Measurements from ENCODE around the gene NTF3.

Gene NTF3

DNA sequence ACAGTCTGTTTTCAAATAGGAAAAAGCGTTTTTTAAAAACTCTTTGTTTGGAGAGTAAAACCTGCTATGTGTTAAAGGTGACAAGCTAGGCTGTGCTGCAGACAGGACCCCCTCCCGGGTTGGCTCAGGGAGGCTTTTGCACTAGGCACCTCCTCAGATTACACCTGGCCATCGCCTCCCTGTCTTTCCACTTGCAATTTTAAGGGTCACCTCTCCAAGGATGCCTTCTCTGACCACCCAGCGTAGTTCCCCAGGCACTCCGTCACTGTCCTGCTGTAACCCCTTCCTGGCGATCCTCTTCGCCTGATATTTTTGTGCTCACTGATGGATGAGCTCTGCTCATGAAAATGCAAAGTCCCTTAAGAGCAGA lies 80.7 kb downstream of the NTF3 start:
- H3K27me3 ChIP-seq (ENCODE audit: control insufficient read depth, insufficient read depth, low read length) = no peaks in the 10 kb centered on the region
- H3K9me3 ChIP-seq (ENCODE audit: control insufficient read depth, insufficient read depth, low read length) = no peaks in the 10 kb centered on the region
- H3K9ac ChIP-seq (ENCODE audit: low read depth, low read length) = no peak overlapping the region
- no peaks in the 10 kb centered on the region for H3K36me3 ChIP-seq (ENCODE audit: control insufficient read depth, insufficient read depth, low read length)
- H3K4me3 ChIP-seq (ENCODE audit: low read depth, low read length) = no peak overlapping the region
- peaks cover 16% of the 10 kb centered on the region for H3K4me1 ChIP-seq (ENCODE audit: control insufficient read depth, insufficient read depth, low read length)
- no peak overlapping the region for H3K27ac ChIP-seq (ENCODE audit: low read depth, low read length)

DNA sequence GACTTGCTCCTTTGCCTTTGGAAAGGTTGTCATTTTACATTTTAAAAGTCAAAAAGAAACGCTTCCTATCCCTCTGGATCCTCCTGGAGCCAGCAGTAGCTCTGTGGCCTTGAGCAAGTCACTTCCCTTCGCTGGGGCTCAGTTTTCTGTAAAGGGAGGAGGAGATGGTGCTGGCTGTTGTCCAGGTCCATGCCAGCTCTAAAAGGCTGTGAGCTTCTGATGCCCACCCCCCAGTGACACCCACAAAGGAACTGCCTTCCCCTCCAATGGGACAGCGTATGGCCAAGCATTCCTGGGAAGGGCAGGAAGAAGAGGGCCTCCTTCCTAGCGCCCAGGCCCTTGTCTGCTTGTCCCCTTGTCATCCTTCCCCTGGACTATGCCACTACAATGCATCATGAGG lies 81.5 kb downstream of the NTF3 start:
- Histone ChIP-seq H3K9me3 (ENCODE audit: control insufficient read depth, insufficient read depth, low read length) (no peaks in the 10 kb centered on the region), H3K27me3 (ENCODE audit: control insufficient read depth, insufficient read depth, low read length) (no peaks in the 10 kb centered on the region), H3K4me3 (ENCODE audit: low read depth, low read length) (no peak overlapping the region), H3K27ac (ENCODE audit: low read depth, low read length) (no peak overlapping the region), H3K9ac (ENCODE audit: low read depth, low read length) (no peak overlapping the region), H3K4me1 (ENCODE audit: control insufficient read depth, insufficient read depth, low read length) (peaks cover 20% of the 10 kb centered on the region), H3K36me3 (ENCODE audit: control insufficient read depth, insufficient read depth, low read length) (no peaks in the 10 kb centered on the region)

- no peak overlapping the region for H3K27ac ChIP-seq (ENCODE audit: low read depth, low read length)
- H3K9me3 ChIP-seq (ENCODE audit: control insufficient read depth, insufficient read depth, low read length) = no peaks in the 10 kb centered on the region
- no peaks in the 10 kb centered on the region for H3K27me3 ChIP-seq (ENCODE audit: control insufficient read depth, insufficient read depth, low read length)
- peaks cover 26% of the 10 kb centered on the region for H3K4me1 ChIP-seq (ENCODE audit: control insufficient read depth, insufficient read depth, low read length)
- no peak overlapping the region for H3K9ac ChIP-seq (ENCODE audit: low read depth, low read length)
- H3K4me3 ChIP-seq (ENCODE audit: low read depth, low read length) = no peak overlapping the region
- no peaks in the 10 kb centered on the region for H3K36me3 ChIP-seq (ENCODE audit: control insufficient read depth, insufficient read depth, low read length)
Measured at GRCh38 chr12:5514016-5514415, 82.1 kb downstream of the NTF3 start.

DNA sequence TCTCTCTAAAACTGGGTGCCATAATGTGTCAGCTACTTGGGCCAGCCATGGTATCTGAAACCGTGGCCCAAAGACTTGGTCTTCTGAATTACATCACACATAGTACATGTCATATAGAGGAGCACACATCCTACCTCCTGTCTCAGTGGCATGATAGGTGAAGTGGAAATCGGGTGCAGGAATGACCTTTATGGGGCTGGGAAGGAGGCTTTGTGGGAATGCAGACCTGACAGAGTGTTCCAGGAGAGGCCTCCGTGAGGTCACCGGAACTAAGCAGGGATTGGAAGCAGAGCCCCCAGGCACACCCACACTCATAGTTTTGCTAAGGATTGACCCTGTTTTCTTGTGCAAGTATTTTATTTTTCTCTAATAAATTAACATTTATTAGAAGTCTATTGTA lies 82.6 kb downstream of the NTF3 start:
- Histone ChIP-seq H3K4me1 (ENCODE audit: control insufficient read depth, insufficient read depth, low read length) (peaks cover 28% of the 10 kb centered on the region), H3K9me3 (ENCODE audit: control insufficient read depth, insufficient read depth, low read length) (no peaks in the 10 kb centered on the region), H3K9ac (ENCODE audit: low read depth, low read length) (no peak overlapping the region), H3K27ac (ENCODE audit: low read depth, low read length) (no peak overlapping the region), H3K4me3 (ENCODE audit: low read depth, low read length) (no peak overlapping the region), H3K27me3 (ENCODE audit: control insufficient read depth, insufficient read depth, low read length) (no peaks in the 10 kb centered on the region), H3K36me3 (ENCODE audit: control insufficient read depth, insufficient read depth, low read length) (no peaks in the 10 kb centered on the region)

- no peaks in the 10 kb centered on the region for H3K9me3 ChIP-seq (ENCODE audit: control insufficient read depth, insufficient read depth, low read length)
- no peaks in the 10 kb centered on the region for H3K27me3 ChIP-seq (ENCODE audit: control insufficient read depth, insufficient read depth, low read length)
- no peak overlapping the region for H3K4me3 ChIP-seq (ENCODE audit: low read depth, low read length)
- no peaks in the 10 kb centered on the region for H3K36me3 ChIP-seq (ENCODE audit: control insufficient read depth, insufficient read depth, low read length)
- H3K9ac ChIP-seq (ENCODE audit: low read depth, low read length) = no peak overlapping the region
- no peak overlapping the region for H3K27ac ChIP-seq (ENCODE audit: low read depth, low read length)
- peaks cover 28% of the 10 kb centered on the region for H3K4me1 ChIP-seq (ENCODE audit: control insufficient read depth, insufficient read depth, low read length)
Measured at GRCh38 chr12:5515458-5515857, 83.5 kb downstream of the NTF3 start.

DNA sequence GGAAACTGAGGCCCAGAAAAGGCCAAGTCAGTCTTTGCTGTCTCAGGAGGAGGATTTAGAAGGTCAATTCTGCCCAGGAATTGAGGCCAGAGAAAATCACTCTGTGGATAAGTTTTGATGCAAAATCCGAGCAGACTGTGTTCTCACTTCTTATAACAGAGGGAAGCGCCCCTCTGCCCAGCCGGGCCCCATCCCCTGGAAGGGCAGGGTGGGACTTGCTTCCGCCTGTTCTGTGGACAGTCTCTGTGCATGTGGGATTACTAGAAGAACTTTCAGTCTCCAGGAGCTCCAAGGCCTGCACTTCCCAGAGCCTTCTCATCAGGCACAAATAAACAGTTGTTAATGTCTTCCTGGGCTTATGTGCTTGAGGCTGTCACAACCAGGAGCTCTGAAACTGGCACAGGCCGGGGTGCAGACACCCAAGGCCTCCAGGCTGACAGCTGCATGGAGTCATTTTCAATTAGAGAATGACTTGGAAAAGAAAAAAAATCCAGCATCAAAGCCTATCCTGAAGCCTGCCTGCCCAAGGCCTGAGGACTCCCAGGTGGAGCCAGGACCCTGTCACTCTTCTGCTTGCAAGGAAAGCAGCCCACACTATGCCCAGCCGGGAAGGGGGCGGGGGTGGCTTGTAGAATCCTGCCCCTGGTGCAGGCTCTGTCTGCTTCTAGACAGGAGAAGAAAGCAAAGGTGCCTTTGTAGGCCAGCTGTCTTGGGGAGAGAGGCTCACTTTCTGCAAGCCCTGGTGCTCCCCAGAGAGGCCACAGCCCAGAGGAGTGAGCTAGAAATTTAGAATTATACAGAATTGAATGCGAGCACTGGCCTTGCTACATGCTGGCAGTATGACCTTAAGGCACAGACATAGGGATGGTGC lies 84.7 kb downstream of the NTF3 start:
- Histone ChIP-seq H3K4me1 (ENCODE audit: control insufficient read depth, insufficient read depth, low read length) (peaks cover 28% of the 10 kb centered on the region), H3K4me3 (ENCODE audit: low read depth, low read length) (no peak overlapping the region), H3K9ac (ENCODE audit: low read depth, low read length) (no peak overlapping the region), H3K27me3 (ENCODE audit: control insufficient read depth, insufficient read depth, low read length) (no peaks in the 10 kb centered on the region), H3K36me3 (ENCODE audit: control insufficient read depth, insufficient read depth, low read length) (no peaks in the 10 kb centered on the region), H3K27ac (ENCODE audit: low read depth, low read length) (no peak overlapping the region), H3K9me3 (ENCODE audit: control insufficient read depth, insufficient read depth, low read length) (no peaks in the 10 kb centered on the region)

- H3K4me3 ChIP-seq (ENCODE audit: low read depth, low read length) = no peak overlapping the region
- no peaks in the 10 kb centered on the region for H3K9me3 ChIP-seq (ENCODE audit: control insufficient read depth, insufficient read depth, low read length)
- H3K27me3 ChIP-seq (ENCODE audit: control insufficient read depth, insufficient read depth, low read length) = no peaks in the 10 kb centered on the region
- H3K4me1 ChIP-seq (ENCODE audit: control insufficient read depth, insufficient read depth, low read length) = peaks cover 21% of the 10 kb centered on the region
- H3K9ac ChIP-seq (ENCODE audit: low read depth, low read length) = no peak overlapping the region
- H3K36me3 ChIP-seq (ENCODE audit: control insufficient read depth, insufficient read depth, low read length) = no peaks in the 10 kb centered on the region
- no peak overlapping the region for H3K27ac ChIP-seq (ENCODE audit: low read depth, low read length)
Measured at GRCh38 chr12:5518584-5519365, 86.9 kb downstream of the NTF3 start.

DNA sequence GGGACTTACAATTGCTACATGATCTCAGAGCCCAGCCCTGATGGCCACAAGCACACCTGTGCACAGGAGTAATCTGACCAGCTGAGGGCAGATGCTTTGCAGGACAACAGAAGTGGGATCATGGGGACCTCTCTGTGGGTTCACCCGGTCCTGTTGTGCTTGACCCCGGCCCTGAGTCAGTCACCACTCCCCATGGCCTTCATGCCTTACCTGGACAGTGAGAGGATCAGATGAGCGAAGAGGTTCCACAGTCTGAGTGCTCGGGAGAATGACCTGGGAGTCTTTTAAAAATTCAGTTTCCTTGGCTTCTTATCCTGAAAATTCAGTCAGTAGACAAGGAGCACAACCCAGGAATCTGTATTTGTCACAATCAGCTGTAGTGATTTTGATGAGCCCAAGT lies 88.1 kb downstream of the NTF3 start:
- H3K9me3 ChIP-seq (ENCODE audit: control insufficient read depth, insufficient read depth, low read length) = no peaks in the 10 kb centered on the region
- no peak overlapping the region for H3K9ac ChIP-seq (ENCODE audit: low read depth, low read length)
- peaks cover 21% of the 10 kb centered on the region for H3K4me1 ChIP-seq (ENCODE audit: control insufficient read depth, insufficient read depth, low read length)
- no peaks in the 10 kb centered on the region for H3K27me3 ChIP-seq (ENCODE audit: control insufficient read depth, insufficient read depth, low read length)
- no peak overlapping the region for H3K4me3 ChIP-seq (ENCODE audit: low read depth, low read length)
- H3K36me3 ChIP-seq (ENCODE audit: control insufficient read depth, insufficient read depth, low read length) = no peaks in the 10 kb centered on the region
- H3K27ac ChIP-seq (ENCODE audit: low read depth, low read length) = no peak overlapping the region

DNA sequence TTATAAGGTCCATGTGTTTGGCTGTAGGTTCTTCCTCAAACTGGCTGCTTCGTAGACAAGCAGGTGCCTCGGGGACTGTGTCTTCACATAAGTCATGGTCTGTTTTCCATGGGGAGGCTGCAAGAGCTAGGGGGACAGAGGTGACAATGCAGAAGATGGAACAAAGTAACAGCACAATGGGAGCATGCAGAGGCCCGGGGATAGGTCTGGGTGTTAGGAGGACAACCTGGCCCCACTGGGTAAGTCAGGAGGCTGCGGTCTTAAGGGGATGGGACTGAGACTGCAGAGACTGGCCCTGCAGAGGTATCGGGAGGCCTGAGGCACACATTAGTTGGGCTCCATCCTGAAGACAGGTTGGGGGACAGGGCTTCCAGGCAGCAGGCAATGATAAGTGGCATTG lies 88.9 kb downstream of the NTF3 start:
- Histone ChIP-seq H3K9me3 (ENCODE audit: control insufficient read depth, insufficient read depth, low read length) (no peaks in the 10 kb centered on the region), H3K27ac (ENCODE audit: low read depth, low read length) (no peak overlapping the region), H3K4me3 (ENCODE audit: low read depth, low read length) (no peak overlapping the region), H3K27me3 (ENCODE audit: control insufficient read depth, insufficient read depth, low read length) (no peaks in the 10 kb centered on the region), H3K9ac (ENCODE audit: low read depth, low read length) (no peak overlapping the region), H3K4me1 (ENCODE audit: control insufficient read depth, insufficient read depth, low read length) (peaks cover 21% of the 10 kb centered on the region), H3K36me3 (ENCODE audit: control insufficient read depth, insufficient read depth, low read length) (no peaks in the 10 kb centered on the region)

DNA sequence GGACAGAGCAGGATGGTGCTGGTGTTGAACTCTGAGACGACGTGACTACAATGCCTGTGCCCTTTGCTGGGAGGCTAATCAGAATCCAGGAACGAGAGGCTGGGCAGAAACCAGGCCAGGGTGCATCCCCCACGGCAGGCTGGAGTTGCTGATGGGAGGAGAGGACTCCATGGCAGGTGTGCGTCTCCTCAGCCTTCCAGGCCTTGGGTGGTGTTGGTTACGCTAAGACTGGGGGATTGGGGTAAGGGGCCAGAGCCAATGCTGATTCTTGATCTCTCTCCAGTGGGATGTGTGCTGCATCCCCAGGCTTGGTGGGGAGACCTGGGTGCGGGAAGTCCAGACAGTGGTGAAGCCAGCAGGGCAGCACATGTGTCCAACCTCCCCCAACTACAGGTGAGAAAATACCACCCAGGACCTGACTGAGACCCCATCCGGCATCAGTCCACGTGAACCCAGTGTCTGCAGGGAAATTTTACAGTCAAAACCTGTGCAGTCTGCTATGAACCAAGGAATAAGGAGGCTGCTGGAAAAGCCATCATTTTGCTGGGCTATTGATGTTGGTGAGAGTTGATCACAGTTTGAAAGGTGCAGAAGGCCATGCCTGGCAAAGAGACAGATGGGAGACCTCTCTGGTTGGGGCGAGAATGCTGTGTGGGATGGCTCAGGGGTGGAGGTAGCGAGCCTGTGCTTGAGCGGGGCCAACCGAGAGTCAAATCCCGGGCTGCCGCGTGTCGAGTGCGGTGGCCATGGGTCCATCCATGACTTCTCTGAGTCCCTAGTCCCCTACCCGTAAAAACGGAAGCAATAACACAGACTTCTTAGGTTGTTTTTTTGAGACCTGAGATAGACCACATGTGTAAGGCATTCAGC lies 89.8 kb downstream of the NTF3 start:
- no peak overlapping the region for H3K4me3 ChIP-seq (ENCODE audit: low read depth, low read length)
- no peak overlapping the region for H3K9ac ChIP-seq (ENCODE audit: low read depth, low read length)
- H3K27ac ChIP-seq (ENCODE audit: low read depth, low read length) = no peak overlapping the region
- no peaks in the 10 kb centered on the region for H3K36me3 ChIP-seq (ENCODE audit: control insufficient read depth, insufficient read depth, low read length)
- no peaks in the 10 kb centered on the region for H3K9me3 ChIP-seq (ENCODE audit: control insufficient read depth, insufficient read depth, low read length)
- peaks cover 19% of the 10 kb centered on the region for H3K4me1 ChIP-seq (ENCODE audit: control insufficient read depth, insufficient read depth, low read length)
- H3K27me3 ChIP-seq (ENCODE audit: control insufficient read depth, insufficient read depth, low read length) = no peaks in the 10 kb centered on the region
